Glutamatergic neuron (in vitro differentiated cells): ENCODE data around the gene THSD4. TPM values are rescaled to one million over a fixed set of nuclear protein-coding genes. Genes with fewer than 3 reads are reported as not detected.

Experiments used
- DNase-seq: peaks from one replicate; pipeline ENCODE4 v3.0.0; 2022
- H3K27ac Mint-ChIP-seq: one replicate; pipeline ENCODE4 v1.8.0; 2020; ENCODE audit warnings: mild to moderate bottlenecking, mixed read lengths, inconsistent platforms; ENCODE audit not compliant: unreplicated experiment
- H3K27me3 Mint-ChIP-seq: one replicate; pipeline ENCODE4 v1.8.0; 2020; ENCODE audit warnings: mild to moderate bottlenecking, moderate library complexity, mixed read lengths, inconsistent platforms; ENCODE audit not compliant: unreplicated experiment
- H3K36me3 Mint-ChIP-seq: one replicate; pipeline ENCODE4 v1.8.0; 2020; ENCODE audit warnings: mild to moderate bottlenecking, mixed read lengths, inconsistent platforms; ENCODE audit not compliant: unreplicated experiment
- H3K4me1 Mint-ChIP-seq: one replicate; pipeline ENCODE4 v1.8.0; 2020; ENCODE audit warnings: mild to moderate bottlenecking, low read depth, mixed read lengths, inconsistent platforms; ENCODE audit not compliant: unreplicated experiment
- H3K4me3 Mint-ChIP-seq: one replicate; pipeline ENCODE4 v1.8.0; 2020; ENCODE audit warnings: mild to moderate bottlenecking, mixed read lengths, inconsistent platforms; ENCODE audit not compliant: unreplicated experiment
- H3K9me3 Mint-ChIP-seq: one replicate; pipeline ENCODE4 v1.8.0; 2020; ENCODE audit warnings: mild to moderate bottlenecking, moderate library complexity, mixed read lengths, inconsistent platforms; ENCODE audit not compliant: unreplicated experiment
- total RNA-seq: library from RNA; stranded (reverse); fragmentation: NEBNext Ultra II Directional; extraction: Animal tissue kit (Norgen Biotek cat#: 25700); gene quantifications from one replicate; pipeline ENCODE4 v1.2.1, GENCODE V29; 2021; ENCODE audit not compliant: unreplicated experiment
- TF ChIP-seq, protein P1 (sequence below): fragments of 200-600 bp; sonication (generic); IDR thresholded peaks from one replicate; pipeline ENCODE4 v1.5.0; 2021; ENCODE audit not compliant: partially characterized antibody, unreplicated experiment

THSD4 gene
- total RNA-seq, 1 donor from 2014 or later: 12.3 TPM

DNA sequence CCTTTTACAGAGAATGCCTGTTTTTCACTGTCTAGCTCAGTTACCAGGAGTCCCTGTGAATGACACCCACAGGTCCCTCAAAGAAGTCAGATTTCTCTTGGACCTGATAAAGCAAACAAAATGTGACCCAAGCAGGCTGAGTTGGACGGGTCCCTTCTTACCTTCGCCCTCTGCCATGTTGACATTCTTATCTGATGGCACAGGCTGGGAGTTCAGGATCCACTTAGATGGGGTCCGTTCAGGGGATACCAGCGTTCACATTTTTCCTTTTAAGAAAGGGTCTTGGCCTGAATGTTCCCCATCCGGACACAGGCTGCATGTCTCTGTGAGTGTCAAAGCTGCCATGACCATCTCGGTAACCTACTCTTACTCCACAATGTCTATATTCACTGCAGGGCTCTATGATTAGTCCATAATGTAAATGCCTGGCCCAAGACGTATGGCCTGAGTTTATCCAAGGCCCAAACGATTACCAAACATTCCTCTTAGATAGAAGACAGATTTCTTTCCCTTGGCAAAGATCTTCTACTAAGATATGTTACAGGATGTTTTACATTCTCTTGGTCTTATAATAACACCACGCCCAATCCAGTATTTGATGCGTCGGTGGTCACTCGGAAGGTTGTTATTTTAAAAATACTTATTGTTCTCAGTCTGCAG, 179.1 kb downstream of the THSD4 start:
- no peaks in the 10 kb centered on the region for H3K9me3 Mint-ChIP-seq
- peaks cover 3% of the 10 kb centered on the region for H3K4me1 Mint-ChIP-seq
- H3K4me3 Mint-ChIP-seq: no peak overlapping the region
- H3K36me3 Mint-ChIP-seq: peaks cover 5% of the 10 kb centered on the region
- TF ChIP-seq, protein P1, sequence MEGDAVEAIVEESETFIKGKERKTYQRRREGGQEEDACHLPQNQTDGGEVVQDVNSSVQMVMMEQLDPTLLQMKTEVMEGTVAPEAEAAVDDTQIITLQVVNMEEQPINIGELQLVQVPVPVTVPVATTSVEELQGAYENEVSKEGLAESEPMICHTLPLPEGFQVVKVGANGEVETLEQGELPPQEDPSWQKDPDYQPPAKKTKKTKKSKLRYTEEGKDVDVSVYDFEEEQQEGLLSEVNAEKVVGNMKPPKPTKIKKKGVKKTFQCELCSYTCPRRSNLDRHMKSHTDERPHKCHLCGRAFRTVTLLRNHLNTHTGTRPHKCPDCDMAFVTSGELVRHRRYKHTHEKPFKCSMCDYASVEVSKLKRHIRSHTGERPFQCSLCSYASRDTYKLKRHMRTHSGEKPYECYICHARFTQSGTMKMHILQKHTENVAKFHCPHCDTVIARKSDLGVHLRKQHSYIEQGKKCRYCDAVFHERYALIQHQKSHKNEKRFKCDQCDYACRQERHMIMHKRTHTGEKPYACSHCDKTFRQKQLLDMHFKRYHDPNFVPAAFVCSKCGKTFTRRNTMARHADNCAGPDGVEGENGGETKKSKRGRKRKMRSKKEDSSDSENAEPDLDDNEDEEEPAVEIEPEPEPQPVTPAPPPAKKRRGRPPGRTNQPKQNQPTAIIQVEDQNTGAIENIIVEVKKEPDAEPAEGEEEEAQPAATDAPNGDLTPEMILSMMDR: no peak
- H3K27me3 Mint-ChIP-seq: no peaks in the 10 kb centered on the region
- H3K27ac Mint-ChIP-seq: no peak overlapping the region
- DNase-seq: no peak

DNA sequence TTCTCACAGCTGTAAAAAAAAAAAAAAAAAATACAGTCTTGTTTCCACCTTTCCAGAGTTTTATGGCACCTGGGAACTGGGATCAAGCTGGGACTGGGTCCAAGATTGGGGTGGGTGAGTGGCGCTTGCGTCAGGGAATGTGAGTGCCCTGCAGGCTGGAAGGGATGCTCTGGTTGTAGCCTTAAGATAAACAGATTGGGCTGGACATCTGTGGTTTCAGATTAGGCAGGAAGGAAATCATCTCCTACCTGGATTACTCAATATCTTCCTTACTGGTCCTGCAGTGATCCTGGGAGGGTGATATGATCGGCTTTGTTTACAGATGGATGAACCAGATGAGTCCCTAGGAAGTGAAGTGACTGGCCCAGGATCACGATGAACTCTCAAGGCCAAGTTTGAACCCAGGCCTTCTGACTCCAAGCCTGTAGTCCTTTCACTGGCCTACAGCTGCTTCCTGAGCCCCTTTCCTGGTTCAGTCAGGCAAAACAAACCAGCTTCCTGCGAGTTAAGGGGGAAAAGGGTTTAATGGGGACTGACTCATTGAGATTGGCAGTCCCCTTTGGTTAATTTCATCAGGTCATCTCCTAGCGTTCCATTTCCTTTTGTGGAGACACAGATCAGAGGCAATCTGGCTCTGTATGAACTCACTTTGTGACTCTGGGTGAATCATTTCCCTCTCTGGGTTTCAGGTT, 179.8 kb downstream of the THSD4 start:
- TF ChIP-seq, protein P1: no peak
- no peak for DNase-seq
- peaks cover 5% of the 10 kb centered on the region for H3K36me3 Mint-ChIP-seq
- H3K27ac Mint-ChIP-seq: no peak overlapping the region
- H3K4me3 Mint-ChIP-seq: no peak overlapping the region
- H3K4me1 Mint-ChIP-seq: peaks cover 3% of the 10 kb centered on the region
- H3K27me3 Mint-ChIP-seq: no peaks in the 10 kb centered on the region
- no peaks in the 10 kb centered on the region for H3K9me3 Mint-ChIP-seq

- no peak overlapping the region for H3K4me3 Mint-ChIP-seq
- TF ChIP-seq, protein P1: no peak
- H3K27me3 Mint-ChIP-seq: no peaks in the 10 kb centered on the region
- peaks cover 5% of the 10 kb centered on the region for H3K36me3 Mint-ChIP-seq
- no peak overlapping the region for H3K27ac Mint-ChIP-seq
- peaks cover 3% of the 10 kb centered on the region for H3K4me1 Mint-ChIP-seq
- no peaks in the 10 kb centered on the region for H3K9me3 Mint-ChIP-seq
- DNase-seq: no peak
Observed at GRCh38 chr15:71295603-71296314, 180.5 kb downstream of the THSD4 start.

DNA sequence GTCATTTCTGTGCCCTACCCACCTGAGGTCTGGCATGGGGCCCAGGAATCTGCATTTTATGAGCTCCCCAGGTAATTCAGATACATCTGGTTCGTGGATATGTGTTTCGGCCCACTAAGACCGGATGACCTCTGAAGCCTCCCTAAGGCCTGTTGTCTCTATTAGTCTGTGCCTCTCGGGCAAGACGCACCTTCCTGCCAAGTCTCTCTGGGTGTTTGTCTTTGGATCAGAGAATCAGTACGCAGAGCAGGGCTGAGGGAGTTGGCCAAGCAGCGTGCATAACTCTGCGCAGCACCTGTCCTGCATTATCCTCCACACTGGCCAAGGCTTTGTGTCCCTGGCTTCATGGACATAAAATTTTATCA, 181.0 kb downstream of the THSD4 start:
- TF ChIP-seq, protein P1: no peak
- Mint-ChIP-seq H3K27ac (no peak overlapping the region), H3K9me3 (no peaks in the 10 kb centered on the region), H3K4me1 (peaks cover 3% of the 10 kb centered on the region), H3K27me3 (no peaks in the 10 kb centered on the region), H3K36me3 (peaks cover 5% of the 10 kb centered on the region), H3K4me3 (no peak overlapping the region)
- no peak for DNase-seq
